SW 1271 (cell line): ENCODE measurements around the gene TOP3B.
"Not testable (repeated sequence)": the region's sequence is repeated elsewhere in the genome, so short reads cannot be mapped to it uniquely, and the experiment has no call there.

Experiments used
- DNase-seq, 2 experiments: peaks; one replicate each; lab custom pipeline; 2025; lab: John Stamatoyannopoulos, UW

The TOP3B gene

GRCh38 chr22:21922370-21923162 is 60.0 kb downstream of the TOP3B start:
- DNase-seq = no peak

- no peak for DNase-seq
Observed at GRCh38 chr22:21921729-21922128, 60.9 kb downstream of the TOP3B start.

- DNase-seq = no peak
Observed at GRCh38 chr22:21921184-21921721, 61.3 kb downstream of the TOP3B start.

GRCh38 chr22:21920341-21921183 is 62.0 kb downstream of the TOP3B start:
- no peak for DNase-seq

- DNase-seq = no peak
Observed at GRCh38 chr22:21919526-21920307, 62.9 kb downstream of the TOP3B start.

GRCh38 chr22:21918466-21919185 is 64.0 kb downstream of the TOP3B start:
- no peak for DNase-seq

- DNase-seq = no peak
Observed at GRCh38 chr22:21917959-21918261, 64.7 kb downstream of the TOP3B start.

GRCh38 chr22:21917181-21917958 is 65.2 kb downstream of the TOP3B start:
- DNase-seq = no peak

GRCh38 chr22:21916309-21916918 is 66.2 kb downstream of the TOP3B start:
- DNase-seq = no peak

- DNase-seq = no peak
Observed at GRCh38 chr22:21915624-21916308, 66.8 kb downstream of the TOP3B start.

GRCh38 chr22:21914033-21914642 is 68.4 kb downstream of the TOP3B start:
- not testable (repeated sequence) for DNase-seq

- not testable (repeated sequence) for DNase-seq
Observed at GRCh38 chr22:21910367-21910766, 72.2 kb downstream of the TOP3B start.

GRCh38 chr22:21909871-21910270 is 72.7 kb downstream of the TOP3B start:
- no peak for DNase-seq

GRCh38 chr22:21907638-21908522 is 74.7 kb downstream of the TOP3B start:
- no peak for DNase-seq
